H1 (cell line): ENCODE results near the gene MAGI2. TPM values are rescaled to one million over a fixed set of nuclear protein-coding genes. Genes with fewer than 3 reads are reported as not detected.

ENCODE experiments used
- CTCF ChIA-PET: fragments of 300-600 bp; sonication (Branson Sonifier 250); formaldehyde crosslinking; loops from one replicate; lab custom pipeline; 2021; ENCODE audit not compliant: partially characterized antibody; lab: Charles Lee
- POLR2A ChIA-PET: fragments of 300-600 bp; sonication (Branson Sonifier 250); formaldehyde crosslinking; loops from one replicate; lab custom pipeline; 2021; ENCODE audit warnings: inconsistent platforms; ENCODE audit not compliant: partially characterized antibody; lab: Charles Lee
- DNase-seq, 2 experiments: peaks; one replicate each; pipeline versions ENCODE4 v3.0.0 to v3.0.0-alpha.2; 2010 to 2022; ENCODE audit warnings: low spot score in 2 of 2, low read depth in 1 of 2, mixed read lengths in 1 of 2
- FAIRE-seq: peaks from 2 replicates; lab custom pipeline; 2011; peaks lifted over from hg19 to GRCh38; lab: Jason Lieb, UNC
- H2AFZ ChIP-seq: 2 replicates; pipeline ENCODE4 v1.8.1; 2012; ENCODE audit warnings: low read length, inconsistent platforms
- H2AK5ac ChIP-seq: 2 replicates; pipeline ENCODE4 v1.6.1; 2013; ENCODE audit warnings: low read depth, low read length
- H2BK120ac ChIP-seq: replicated peaks from 2 replicates; pipeline ENCODE3; 2013; ENCODE audit warnings: low read depth, low read length, inconsistent platforms
- H2BK12ac ChIP-seq: 2 replicates; pipeline ENCODE4 v1.6.1; 2013; ENCODE audit warnings: low read depth, low read length
- H2BK15ac ChIP-seq: 2 replicates; pipeline ENCODE4 v1.6.1; 2013; ENCODE audit warnings: low read length
- H2BK20ac ChIP-seq: 2 replicates; pipeline ENCODE4 v1.6.1; 2013; ENCODE audit warnings: low read length
- H2BK5ac ChIP-seq: 2 replicates; pipeline ENCODE4 v1.6.1; 2013; ENCODE audit warnings: low read depth, low read length
- H3K14ac ChIP-seq: 2 replicates; pipeline ENCODE4 v1.6.1; 2013; ENCODE audit warnings: inconsistent platforms; ENCODE audit not compliant: insufficient read length
- H3K18ac ChIP-seq: 2 replicates; pipeline ENCODE4 v1.6.1; 2013; ENCODE audit warnings: low read length; ENCODE audit errors: extremely low read depth
- H3K23ac ChIP-seq: 2 replicates; pipeline ENCODE4 v1.6.1; 2013; ENCODE audit warnings: inconsistent platforms; ENCODE audit not compliant: insufficient read length
- H3K23me2 ChIP-seq: 2 replicates; pipeline ENCODE4 v1.6.1; 2013; ENCODE audit warnings: low read depth, low read length
- H3K27ac ChIP-seq: 2 replicates; pipeline ENCODE4 v1.6.1; 2011; ENCODE audit warnings: low read depth, low read length, inconsistent platforms
- H3K27me3 ChIP-seq, 4 experiments: replicated peaks in 1 of 4; 1 replicate in 1 of 4; 2 replicates in 3 of 4; pipeline versions ENCODE4 v1.6.1 to v1.8.1; 2011 to 2013; ENCODE audit warnings: low read length in 3 of 4, mild to moderate bottlenecking in 3 of 4, inconsistent platforms in 2 of 4, mixed read lengths in 2 of 4, moderate library complexity in 1 of 4; ENCODE audit not compliant: control insufficient read depth in 3 of 4, insufficient read depth in 3 of 4; ENCODE audit errors: extremely low read depth in 1 of 4
- H3K36me3 ChIP-seq, 4 experiments: 2 replicates each; pipeline versions ENCODE4 v1.6.1 to v1.8.1; 2011 to 2013; ENCODE audit warnings: mild to moderate bottlenecking in 4 of 4, low read length in 3 of 4, moderate library complexity in 2 of 4, control low read depth in 1 of 4, inconsistent platforms in 1 of 4; ENCODE audit not compliant: insufficient read depth in 4 of 4, control insufficient read depth in 2 of 4
- H3K4ac ChIP-seq: replicated peaks from 2 replicates; pipeline ENCODE3; 2013; ENCODE audit warnings: low read length, low read depth, mixed read lengths, inconsistent platforms; ENCODE audit not compliant: insufficient read length
- H3K4me1 ChIP-seq, 4 experiments: replicated peaks in 1 of 4; 1 replicate in 1 of 4; 2 replicates in 3 of 4; pipeline versions ENCODE4 v1.6.1 to v1.8.1; 2011 to 2013; ENCODE audit warnings: low read length in 3 of 4, inconsistent platforms in 2 of 4, mixed read lengths in 1 of 4; ENCODE audit not compliant: insufficient read depth in 4 of 4, control insufficient read depth in 3 of 4
- H3K4me2 ChIP-seq, 2 experiments: 2 replicates each; pipeline versions ENCODE4 v1.6.1 to v1.8.1; 2011 to 2013; ENCODE audit warnings: low read depth in 2 of 2, low read length in 2 of 2, control low read depth in 1 of 2, inconsistent platforms in 1 of 2, mild to moderate bottlenecking in 1 of 2; ENCODE audit not compliant: insufficient read depth in 1 of 2
- H3K4me3 ChIP-seq, 4 experiments: fragments of 200-600, 300-600 bp in 1 of 4; sonication (generic), shearing (Covaris generic), sonication (Bioruptor Twin) in 1 of 4; 2 replicates each; pipeline versions ENCODE4 v1.5.1 to v1.8.1; 2011 to 2016; ENCODE audit warnings: low read length in 4 of 4, low read depth in 3 of 4, control low read depth in 2 of 4, inconsistent platforms in 2 of 4, mild to moderate bottlenecking in 2 of 4, mixed read lengths in 1 of 4, moderate library complexity in 1 of 4; ENCODE audit not compliant: insufficient read depth in 2 of 4; ENCODE audit errors: extremely low read depth in 1 of 4
- H3K56ac ChIP-seq: replicated peaks from 2 replicates; pipeline ENCODE3; 2013; ENCODE audit warnings: low read depth, mild to moderate bottlenecking, mixed read lengths, low read length, inconsistent platforms; ENCODE audit not compliant: insufficient read length
- H3K79me1 ChIP-seq: 2 replicates; pipeline ENCODE4 v1.6.1; 2013; ENCODE audit warnings: low read depth, low read length, control low read depth
- H3K79me2 ChIP-seq, 2 experiments: 2 replicates each; pipeline versions ENCODE4 v1.6.1 to v1.8.1; 2012 to 2013; ENCODE audit warnings: low read length in 2 of 2, mild to moderate bottlenecking in 2 of 2, inconsistent platforms in 1 of 2; ENCODE audit not compliant: insufficient read depth in 2 of 2, control insufficient read depth in 1 of 2
- H3K9ac ChIP-seq, 4 experiments: replicated peaks in 1 of 4; 1 replicate in 1 of 4; 2 replicates in 3 of 4; pipeline versions ENCODE4 v1.6.1 to v1.8.1; 2011 to 2013; ENCODE audit warnings: low read depth in 3 of 4, low read length in 3 of 4, control low read depth in 2 of 4, mild to moderate bottlenecking in 2 of 4, moderate library complexity in 2 of 4, inconsistent platforms in 1 of 4; ENCODE audit errors: extremely low read depth in 1 of 4
- H3K9me3 ChIP-seq, 2 experiments: 2 replicates each; pipeline versions ENCODE4 v1.6.1 to v1.8.1; 2012 to 2013; ENCODE audit warnings: mild to moderate bottlenecking in 2 of 2, moderate library complexity in 2 of 2, control low read depth in 1 of 2, inconsistent platforms in 1 of 2, low read depth in 1 of 2, low read length in 1 of 2, mixed read lengths in 1 of 2; ENCODE audit not compliant: insufficient read depth in 2 of 2
- H4K20me1 ChIP-seq, 2 experiments: replicated peaks in 1 of 2; 2 replicates each; pipeline versions ENCODE3 to v1.8.1; 2011 to 2013; ENCODE audit warnings: inconsistent platforms in 2 of 2, low read length in 2 of 2, mild to moderate bottlenecking in 1 of 2; ENCODE audit not compliant: insufficient read depth in 2 of 2, control insufficient read depth in 1 of 2
- H4K5ac ChIP-seq: 2 replicates; pipeline ENCODE4 v1.6.1; 2013; ENCODE audit warnings: low read length, low read depth, mixed read lengths, inconsistent platforms; ENCODE audit not compliant: insufficient read length
- H4K8ac ChIP-seq: 2 replicates; pipeline ENCODE4 v1.8.0; 2013; ENCODE audit warnings: mild to moderate bottlenecking, moderate library complexity, low read length, inconsistent platforms; ENCODE audit not compliant: insufficient read depth; ENCODE audit errors: extremely low read depth
- H4K91ac ChIP-seq: replicated peaks from 2 replicates; pipeline ENCODE3; 2013; ENCODE audit warnings: low read length, mixed read lengths, inconsistent platforms; ENCODE audit not compliant: insufficient read length
- CHD2 ChIP-seq: IDR thresholded peaks from 2 replicates; pipeline ENCODE4 v1.6.1; 2012; ENCODE audit warnings: low read length, improper control_type of control experiment
- CREB1 ChIP-seq: IDR thresholded peaks from 2 replicates; pipeline ENCODE4 v1.6.1; 2012; ENCODE audit warnings: inconsistent platforms
- CTBP2 ChIP-seq: IDR thresholded peaks from 2 replicates; pipeline ENCODE4 v1.7.0; 2011; ENCODE audit warnings: borderline replicate concordance, mild to moderate bottlenecking, moderate library complexity, mixed read lengths, low read length; ENCODE audit not compliant: insufficient read depth, insufficient read length
- JUND ChIP-seq: IDR thresholded peaks from 2 replicates; pipeline ENCODE4 v1.6.1; 2011; ENCODE audit warnings: mild to moderate bottlenecking, improper control_type of control experiment, low read length
- MAFK ChIP-seq: IDR thresholded peaks from 2 replicates; pipeline ENCODE4 v1.6.1; 2012; ENCODE audit warnings: low read depth, mild to moderate bottlenecking, improper control_type of control experiment, low read length
- SAP30 ChIP-seq: fragments of 300-600 bp; sonication (generic); IDR thresholded peaks from 2 replicates; pipeline ENCODE4 v1.7.1; 2012; ENCODE audit warnings: low read length, moderate library complexity, mild to moderate bottlenecking, inconsistent platforms; ENCODE audit not compliant: insufficient read depth, insufficient replicate concordance
- SP1 ChIP-seq: IDR thresholded peaks from 2 replicates; pipeline ENCODE4 v1.6.1; 2011; ENCODE audit warnings: low read depth, low read length
- SRF ChIP-seq: IDR thresholded peaks from 2 replicates; pipeline ENCODE4 v1.6.1; 2011; ENCODE audit warnings: mild to moderate bottlenecking, low read depth, low read length, moderate library complexity
- SUZ12 ChIP-seq: fragments of 200-600 bp; sonication (generic); IDR thresholded peaks from 2 replicates; pipeline ENCODE4 v1.6.1; 2012; ENCODE audit warnings: mild to moderate bottlenecking, inconsistent platforms, low read length, moderate library complexity, mixed read lengths
- TCF12 ChIP-seq: IDR thresholded peaks from 2 replicates; pipeline ENCODE4 v1.6.1; 2011; ENCODE audit warnings: low read depth, mild to moderate bottlenecking, low read length
- whole genome bisulfite sequencing, 2 experiments: shearing (Covaris generic) in 1 of 2; methylation state at CpG; one replicate each; pipeline versions ENCODE4 v1.1.6 to v1.1.7; 2013 to 2015; ENCODE audit warnings: low lambda C conversion rate in 2 of 2, mixed read lengths in 2 of 2, inconsistent platforms in 1 of 2, low coverage in 1 of 2, missing lambda C conversion rate in 1 of 2; ENCODE audit not compliant: insufficient replicate concordance in 2 of 2, insufficient coverage in 1 of 2, insufficient read length in 1 of 2; ENCODE audit errors: extremely low coverage in 1 of 2, missing lambda C conversion rate in 1 of 2; 5-methylcytosine and 5-hydroxymethylcytosine counted together
- polyA plus RNA-seq, 7 experiments: library from polyadenylated mRNA; depleted of rRNA in 3 of 7; stranded (reverse) in 5 of 7; unstranded in 2 of 7; fragments of >200 nt in 5 of 7; fragments of 200-250 nt in 2 of 7; gene quantifications; 1 replicate in 5 of 7; 2 replicates in 1 of 7; 4 replicates in 1 of 7; pipeline versions ENCODE4 v1.2.1 to v1.2.3, GENCODE V29; 2011 to 2013; ENCODE audit warnings: missing spikeins in 2 of 7, mixed read lengths in 2 of 7
- total RNA-seq: library from RNA; stranded (reverse); fragmentation: NEBNext Ultra II Directional; extraction: Animal tissue kit (Norgen Biotek cat#: 25700); gene quantifications from 2 replicates; pipeline ENCODE4 v1.2.1, GENCODE V29; 2021

The MAGI2 gene
- total and polyA plus RNA-seq, 2 of the 8 experiments (the other 6 are each of a cell fraction or from before 2014, with no cell fraction given) = 6.0 to 27.3 TPM

DNA sequence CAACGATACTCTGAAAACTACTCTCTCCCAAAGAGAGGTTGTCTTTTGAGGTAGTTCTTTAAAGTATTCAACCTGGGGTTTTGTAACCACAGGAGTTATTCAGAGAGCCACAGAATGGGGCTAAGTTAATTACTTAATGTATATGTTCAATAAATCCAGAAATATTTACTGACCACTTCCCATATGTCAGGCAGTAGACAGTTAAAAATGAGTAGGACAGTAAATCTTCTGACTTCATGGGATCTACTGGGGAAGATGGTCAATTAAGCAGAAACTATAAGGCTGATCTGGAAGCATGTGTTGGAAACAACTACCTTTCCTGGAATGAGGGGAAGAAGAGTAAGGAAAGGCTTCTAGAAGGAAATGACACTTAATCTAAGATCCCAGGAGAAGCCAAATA is 167.7 kb downstream of the MAGI2 start:
- H4K20me1 ChIP-seq = no peaks in the 10 kb centered on the region
- no peak overlapping the region for H3K4me3 ChIP-seq
- H3K79me1 ChIP-seq = no peaks in the 10 kb centered on the region
- H3K27ac ChIP-seq = no peak overlapping the region
- H3K36me3 ChIP-seq = no peaks in the 10 kb centered on the region
- no peak overlapping the region for H2BK15ac ChIP-seq
- H3K23me2 ChIP-seq = no peaks in the 10 kb centered on the region
- no peaks in the 10 kb centered on the region for H3K9me3 ChIP-seq
- H3K27me3 ChIP-seq = no peaks in the 10 kb centered on the region
- H2AFZ ChIP-seq = no peak overlapping the region
- no peak overlapping the region for H3K56ac ChIP-seq
- POLR2A ChIA-PET = no interaction called here
- H3K4me1 ChIP-seq = no peaks in the 10 kb centered on the region
- no peak overlapping the region for H3K23ac ChIP-seq
- H4K91ac ChIP-seq = no peak overlapping the region
- H2BK5ac ChIP-seq = no peak overlapping the region
- no peak overlapping the region for H3K4ac ChIP-seq
- no peak overlapping the region for H2BK12ac ChIP-seq
- no peak overlapping the region for H3K14ac ChIP-seq
- DNase-seq (no peak), FAIRE-seq (no peak)
- H3K9ac ChIP-seq = no peak overlapping the region
- no peak overlapping the region for H3K18ac ChIP-seq
- no peak overlapping the region for H4K5ac ChIP-seq
- no peak for TF ChIP-seq SAP30
- no peak for TF ChIP-seq CTBP2
- no peak for TF ChIP-seq CREB1
- TF ChIP-seq CHD2 = no peak
- TF ChIP-seq JUND = no peak
- no peak for TF ChIP-seq SRF
- no peak for TF ChIP-seq TCF12
- no peak for TF ChIP-seq MAFK
- no peak for TF ChIP-seq SUZ12
- TF ChIP-seq SP1 = no peak
- no peak overlapping the region for H2AK5ac ChIP-seq
- no peak overlapping the region for H3K4me2 ChIP-seq
- H2BK120ac ChIP-seq = no peak overlapping the region
- CTCF ChIA-PET = interaction anchor here (1.8 kb wide), 1 partner anchor 12 kb away, joined by 6 read pairs; no protein-coding TSS in a partner anchor
- no peak overlapping the region for H4K8ac ChIP-seq
- no peak overlapping the region for H2BK20ac ChIP-seq
- 91% methylated on average over 1 of the region's 1 CpG; no CpG with 5 or more reads in 1 of the 2 experiments for WGBS, 2 experiments
- H3K79me2 ChIP-seq = no peaks in the 10 kb centered on the region
